ENCODE results near the gene TFCP2L1. TPM values are rescaled to one million over a fixed set of nuclear protein-coding genes. Genes with fewer than 3 reads are reported as not detected.

The TFCP2L1 gene
- total RNA-seq, 4 donors from 2014 or later = 3.6 to 7.9 (median 5.9) TPM

DNA sequence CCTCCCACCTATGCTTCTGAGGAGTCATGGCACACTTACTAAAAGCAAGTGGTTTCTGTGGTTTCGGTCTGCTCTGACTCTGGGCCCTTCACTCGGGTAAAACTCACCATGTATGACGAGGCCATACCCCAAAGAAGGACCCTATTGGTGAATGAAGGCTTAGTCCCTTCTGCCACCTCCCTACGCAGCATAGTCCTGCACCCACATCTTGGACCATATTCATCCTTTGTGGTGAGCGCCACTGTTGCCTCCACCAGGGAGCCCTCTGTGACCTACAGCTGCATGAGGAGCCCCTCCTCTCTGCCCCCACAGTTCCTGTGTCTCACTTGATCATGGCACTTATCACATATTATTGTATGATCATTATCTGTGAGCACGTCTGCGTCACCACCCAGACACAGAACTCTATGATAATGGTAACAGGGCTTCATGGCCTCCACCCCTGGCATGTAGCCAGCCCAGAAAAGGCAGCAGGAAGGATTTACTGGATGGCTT, 113.3 kb downstream of the TFCP2L1 start:
- TF ChIP-seq, protein P1, sequence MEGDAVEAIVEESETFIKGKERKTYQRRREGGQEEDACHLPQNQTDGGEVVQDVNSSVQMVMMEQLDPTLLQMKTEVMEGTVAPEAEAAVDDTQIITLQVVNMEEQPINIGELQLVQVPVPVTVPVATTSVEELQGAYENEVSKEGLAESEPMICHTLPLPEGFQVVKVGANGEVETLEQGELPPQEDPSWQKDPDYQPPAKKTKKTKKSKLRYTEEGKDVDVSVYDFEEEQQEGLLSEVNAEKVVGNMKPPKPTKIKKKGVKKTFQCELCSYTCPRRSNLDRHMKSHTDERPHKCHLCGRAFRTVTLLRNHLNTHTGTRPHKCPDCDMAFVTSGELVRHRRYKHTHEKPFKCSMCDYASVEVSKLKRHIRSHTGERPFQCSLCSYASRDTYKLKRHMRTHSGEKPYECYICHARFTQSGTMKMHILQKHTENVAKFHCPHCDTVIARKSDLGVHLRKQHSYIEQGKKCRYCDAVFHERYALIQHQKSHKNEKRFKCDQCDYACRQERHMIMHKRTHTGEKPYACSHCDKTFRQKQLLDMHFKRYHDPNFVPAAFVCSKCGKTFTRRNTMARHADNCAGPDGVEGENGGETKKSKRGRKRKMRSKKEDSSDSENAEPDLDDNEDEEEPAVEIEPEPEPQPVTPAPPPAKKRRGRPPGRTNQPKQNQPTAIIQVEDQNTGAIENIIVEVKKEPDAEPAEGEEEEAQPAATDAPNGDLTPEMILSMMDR (IDR thresholded peaks at IDR 0.05; ENCODE audit: low read depth) = no peak

GRCh38 chr2:121170577-121170976, 114.4 kb downstream of the TFCP2L1 start:
- TF ChIP-seq, protein P1 (IDR thresholded peaks at IDR 0.05; ENCODE audit: low read depth) = no peak

GRCh38 chr2:121167411-121167810, 117.6 kb downstream of the TFCP2L1 start:
- TF ChIP-seq, protein P1 (IDR thresholded peaks at IDR 0.05; ENCODE audit: low read depth) = no peak

Other genes with a start within 250 kb of the TFCP2L1 start
- gene RNU4ATAC, start 245.7 kb upstream of the TFCP2L1 start, total RNA-seq = not detected